H1 (cell line): Measurements from ENCODE around the gene SLC35F1. TPM values are rescaled to one million over a fixed set of nuclear protein-coding genes. Genes with fewer than 3 reads are reported as not detected.

ENCODE experiments used
- BACH1 ChIP-seq: IDR thresholded peaks from 2 replicates; pipeline ENCODE4 v1.6.1; 2012; ENCODE audit warnings: low read length, improper control_type of control experiment
- CEBPB ChIP-seq: IDR thresholded peaks from 2 replicates; pipeline ENCODE4 v1.6.1; 2012; ENCODE audit warnings: low read depth, low read length
- EP300 ChIP-seq, 2 experiments: IDR thresholded peaks; 1 replicate in 1 of 2; 2 replicates in 1 of 2; pipeline ENCODE4 v1.6.1; 2011 to 2012; ENCODE audit warnings: low read depth in 2 of 2, low read length in 2 of 2, mild to moderate bottlenecking in 2 of 2, borderline replicate concordance in 1 of 2, inconsistent platforms in 1 of 2, moderate library complexity in 1 of 2
- POLR2AphosphoS5 ChIP-seq: IDR thresholded peaks from 2 replicates; pipeline ENCODE4 v1.6.1; 2011; ENCODE audit warnings: low read depth, low read length
- SUZ12 ChIP-seq: fragments of 200-600 bp; sonication (generic); IDR thresholded peaks from 2 replicates; pipeline ENCODE4 v1.6.1; 2012; ENCODE audit warnings: mild to moderate bottlenecking, inconsistent platforms, low read length, moderate library complexity, mixed read lengths
- polyA plus RNA-seq, 7 experiments: library from polyadenylated mRNA; depleted of rRNA in 3 of 7; stranded (reverse) in 5 of 7; unstranded in 2 of 7; fragments of >200 nt in 5 of 7; fragments of 200-250 nt in 2 of 7; gene quantifications; 1 replicate in 5 of 7; 2 replicates in 1 of 7; 4 replicates in 1 of 7; pipeline versions ENCODE4 v1.2.1 to v1.2.3, GENCODE V29; 2011 to 2013; ENCODE audit warnings: missing spikeins in 2 of 7, mixed read lengths in 2 of 7
- total RNA-seq: library from RNA; stranded (reverse); fragmentation: NEBNext Ultra II Directional; extraction: Animal tissue kit (Norgen Biotek cat#: 25700); gene quantifications from 2 replicates; pipeline ENCODE4 v1.2.1, GENCODE V29; 2021
- TF ChIP-seq, protein P1 (sequence below): IDR thresholded peaks from 2 replicates; pipeline ENCODE4 v1.6.1; 2012; ENCODE audit warnings: inconsistent platforms

Gene SLC35F1
- total and polyA plus RNA-seq, 2 of the 8 experiments (the other 6 are each of a cell fraction or from before 2014, with no cell fraction given): 7.0 to 10.0 TPM

DNA sequence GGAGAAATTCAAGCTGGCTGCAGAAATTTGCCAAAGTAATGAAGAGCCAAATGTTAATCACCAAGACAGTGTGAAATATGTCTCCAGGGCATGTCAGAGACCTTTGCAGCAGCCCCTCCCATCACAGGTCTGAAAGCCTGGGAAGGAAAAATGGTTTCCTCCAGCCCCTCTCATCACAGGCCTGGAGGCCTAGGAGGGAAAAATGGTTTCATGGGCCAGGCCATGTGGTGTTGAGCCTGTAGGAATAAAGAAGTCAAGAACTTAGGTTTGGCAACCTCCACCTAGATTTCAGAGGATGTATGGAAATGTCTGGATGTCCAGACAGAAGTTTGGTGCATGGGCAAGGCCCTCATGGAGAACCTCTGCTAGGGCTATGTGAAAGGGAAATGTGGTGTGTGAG, 185.0 kb downstream of the SLC35F1 start (continued):
- TF ChIP-seq SUZ12 (no peak), BACH1 (no peak), POLR2AphosphoS5 (no peak), EP300 (IDR thresholded peaks at IDR 0.05; ENCODE audit: borderline replicate concordance in 1 of 2, low read depth in 2 of 2, low read length in 2 of 2) (no peak), CEBPB (no peak)
- TF ChIP-seq, protein P1, sequence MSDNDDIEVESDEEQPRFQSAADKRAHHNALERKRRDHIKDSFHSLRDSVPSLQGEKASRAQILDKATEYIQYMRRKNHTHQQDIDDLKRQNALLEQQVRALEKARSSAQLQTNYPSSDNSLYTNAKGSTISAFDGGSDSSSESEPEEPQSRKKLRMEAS: no peak
